COLO829 (cell line): ENCODE measurements around the gene GGT7.
A peak's percentile ranks its signal among the peaks of the same experiment; 100 is the strongest.
"Not testable (repeated sequence)": the region's sequence is repeated elsewhere in the genome, so short reads cannot be mapped to it uniquely, and the experiment has no call there.

Source experiments
- DNase-seq: peaks from one replicate; pipeline ENCODE4 v3.0.0; 2012; ENCODE audit warnings: low spot score

GGT7 gene

GRCh38 chr20:34848597-34848996 lies 24.1 kb downstream of the GGT7 start:
- DNase-seq = no peak

DNA sequence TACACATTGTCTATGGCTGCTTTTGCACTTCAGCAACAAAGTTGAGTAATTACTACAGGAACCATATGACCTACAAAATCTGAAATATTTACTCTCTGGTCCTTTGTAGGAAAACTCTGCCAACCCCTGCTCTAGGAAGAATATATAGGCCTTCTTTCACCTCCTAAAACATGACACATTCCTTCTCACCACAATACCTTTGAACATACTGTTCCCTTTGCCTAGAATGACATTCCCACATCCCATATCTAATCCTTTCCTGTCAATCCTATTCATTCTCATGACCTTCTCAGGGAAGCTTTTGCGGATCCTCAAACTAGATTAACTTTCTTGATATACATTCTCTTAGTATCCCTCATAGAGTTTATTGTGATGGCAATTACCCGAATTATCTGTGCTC lies 29.2 kb downstream of the GGT7 start:
- peak; percentile 60 for DNase-seq

- no peak for DNase-seq
These were observed 30.5 kb downstream of the GGT7 start for GRCh38 chr20:34842143-34842542.

- peak; percentile 79 for DNase-seq
These were observed 38.2 kb downstream of the GGT7 start for GRCh38 chr20:34834459-34834893.

DNA sequence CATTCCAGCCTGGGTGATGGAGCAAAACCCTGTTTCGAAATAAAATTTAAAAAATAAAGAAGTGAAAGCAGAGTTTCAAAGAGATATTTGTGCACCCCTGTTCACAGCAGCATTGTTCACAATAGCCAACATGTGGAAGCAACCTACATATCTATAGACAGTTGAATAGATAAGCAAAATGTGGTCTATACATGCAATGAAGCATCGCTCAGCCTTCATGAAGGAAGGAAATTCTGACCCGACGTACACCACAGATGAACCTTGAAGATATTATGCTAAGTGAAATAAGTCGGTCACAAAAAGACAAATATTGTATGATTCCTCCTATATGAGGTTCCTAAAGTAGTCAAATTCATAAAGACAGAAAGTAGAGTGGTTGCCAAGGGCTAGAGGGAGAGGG lies 40.7 kb downstream of the GGT7 start:
- no peak for DNase-seq

DNA sequence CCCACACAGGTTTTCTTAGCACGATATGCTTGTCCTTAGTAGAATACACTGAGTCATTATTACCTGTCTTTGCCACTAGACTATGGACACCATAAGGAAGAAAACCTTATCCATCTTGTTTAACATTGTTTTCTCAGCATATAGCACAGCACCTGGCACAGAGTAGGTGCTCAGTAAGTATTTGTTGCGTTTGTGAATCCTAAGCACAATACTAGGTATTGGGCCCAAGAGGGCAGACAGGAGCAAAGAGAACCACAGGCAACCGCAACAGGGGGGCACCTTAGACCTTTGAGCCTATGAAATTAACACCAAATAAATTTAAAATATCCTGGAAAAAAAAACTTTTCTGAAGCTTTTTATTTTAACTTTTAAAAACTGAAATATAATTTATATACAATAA lies 43.5 kb downstream of the GGT7 start:
- no peak for DNase-seq

DNA sequence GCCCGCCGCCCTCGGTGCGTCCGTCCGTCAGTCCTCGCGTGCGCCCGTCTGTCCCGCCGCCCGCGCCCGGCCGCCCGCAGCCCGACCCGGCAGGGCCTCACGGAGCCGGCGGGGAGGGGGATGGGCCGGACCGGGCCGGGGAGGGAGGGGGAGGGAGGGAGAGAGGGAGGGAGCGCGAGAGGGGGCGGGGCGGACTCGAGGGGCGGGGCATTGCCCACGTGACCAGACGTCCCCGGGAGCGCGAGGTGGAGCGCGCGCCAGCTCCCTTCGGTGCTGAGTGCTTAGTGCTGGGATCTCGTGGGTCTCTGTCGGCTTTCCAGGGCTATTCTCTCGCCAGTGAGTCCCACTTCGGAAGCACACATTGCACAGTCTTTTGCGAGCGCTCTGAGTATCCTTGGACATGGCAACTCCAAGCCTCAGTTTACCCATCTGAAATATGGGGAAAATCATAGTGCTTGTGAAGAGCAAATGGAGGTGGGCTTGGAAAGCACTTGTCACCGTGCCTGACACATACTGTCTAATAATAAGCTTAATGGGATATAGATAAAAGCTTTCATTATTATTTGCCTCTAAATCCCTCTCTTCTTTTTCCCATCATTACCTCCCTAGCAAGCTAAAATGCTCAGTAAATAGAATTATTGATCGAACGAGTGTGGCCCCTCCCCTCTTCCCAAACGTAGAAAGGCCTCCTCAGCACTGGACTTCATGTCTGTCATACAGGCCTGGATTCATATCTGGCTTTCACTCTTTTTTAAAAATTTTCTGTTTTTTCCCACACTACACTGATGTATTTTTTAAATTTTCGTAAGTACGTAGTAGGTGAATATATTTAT lies 46.9 kb downstream of the GGT7 start, which contains the start of gene NCOA6:
NCOA6 (minus strand) TSS at position 122 of the 833 bp plus-strand sequence. CDS start 43,296 bp downstream, outside the sequence.
- DNase-seq = peak; percentile 82

- DNase-seq = no peak
These were observed 47.7 kb downstream of the GGT7 start for GRCh38 chr20:34824806-34825529.

DNA sequence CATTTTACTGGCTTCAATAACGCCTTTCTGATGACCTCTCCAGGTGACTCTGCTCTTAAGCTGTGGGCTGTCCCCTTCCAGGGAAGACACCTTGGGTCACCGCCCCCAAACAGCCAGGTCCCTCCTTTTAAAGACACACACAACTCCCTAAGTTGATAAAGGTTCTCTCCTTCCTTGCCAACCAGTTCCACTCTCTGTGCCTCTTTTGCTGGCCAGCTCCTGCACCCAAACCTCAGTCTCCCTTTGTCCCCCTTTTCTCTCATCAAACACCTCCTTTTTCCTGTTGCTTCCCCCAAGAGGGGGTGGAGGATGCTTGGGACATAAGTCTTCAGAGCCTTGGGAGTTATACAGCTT lies 48.2 kb downstream of the GGT7 start:
- DNase-seq = peak; percentile 85

DNA sequence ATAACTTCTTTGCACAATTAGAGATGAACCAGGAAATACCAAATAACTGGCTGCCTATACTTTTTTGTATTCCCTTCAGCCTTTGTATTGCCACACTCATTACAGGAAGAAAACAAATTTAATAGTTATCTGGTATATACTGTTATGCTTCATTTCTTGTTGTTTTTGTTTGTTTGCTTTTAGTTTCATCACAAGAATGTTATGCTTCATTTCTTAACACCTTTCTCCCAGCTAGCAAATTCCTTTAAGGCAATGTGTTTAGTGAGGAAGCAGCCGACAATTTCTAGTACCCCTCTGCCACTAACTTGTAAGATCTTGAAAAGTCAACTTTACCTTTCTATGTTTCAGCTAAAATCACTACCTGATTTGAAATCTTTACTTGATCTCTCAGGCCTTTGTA lies 48.6 kb downstream of the GGT7 start:
- no peak for DNase-seq

DNA sequence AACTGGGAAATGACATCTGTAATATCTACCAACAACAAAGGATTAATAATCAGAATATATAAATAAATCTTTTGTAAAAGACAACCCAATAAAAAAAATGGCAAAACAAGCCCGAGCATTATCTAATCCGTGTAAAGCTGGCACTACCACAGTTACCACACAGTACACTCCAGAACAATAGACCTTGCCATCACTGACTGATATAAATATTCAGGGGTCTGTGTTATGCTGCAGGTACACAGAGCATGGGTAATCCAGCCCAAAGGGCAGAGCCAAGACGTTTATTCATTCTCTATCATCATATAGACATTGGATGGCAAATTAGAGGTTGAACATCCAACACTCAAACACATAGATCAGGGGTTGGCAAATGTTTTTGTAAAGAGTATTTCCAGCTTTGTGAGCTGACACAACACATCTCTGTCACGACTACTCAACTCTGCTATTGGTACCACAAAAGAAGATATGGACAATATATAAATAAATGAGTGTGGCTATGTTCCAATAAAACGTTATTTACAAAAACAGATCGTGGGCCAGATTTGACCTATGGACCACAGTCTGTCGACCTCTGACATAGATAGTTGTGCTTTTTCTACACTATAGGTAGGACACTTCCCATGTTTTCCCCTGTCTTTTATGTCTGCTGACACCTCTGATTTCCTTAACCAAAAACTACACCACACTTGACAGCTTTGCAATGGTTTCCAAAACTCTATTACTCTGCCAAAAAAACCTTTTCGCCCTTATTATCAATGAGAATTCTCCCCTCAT lies 51.7 kb downstream of the GGT7 start:
- no peak for DNase-seq

- DNase-seq = no peak
These were observed 54.9 kb downstream of the GGT7 start for GRCh38 chr20:34817801-34818200.

GRCh38 chr20:34817072-34817471 lies 55.6 kb downstream of the GGT7 start:
- no peak for DNase-seq

- DNase-seq = no peak
These were observed 57.0 kb downstream of the GGT7 start for GRCh38 chr20:34815636-34816035.

GRCh38 chr20:34808583-34808982 lies 64.1 kb downstream of the GGT7 start:
- DNase-seq = no peak

DNA sequence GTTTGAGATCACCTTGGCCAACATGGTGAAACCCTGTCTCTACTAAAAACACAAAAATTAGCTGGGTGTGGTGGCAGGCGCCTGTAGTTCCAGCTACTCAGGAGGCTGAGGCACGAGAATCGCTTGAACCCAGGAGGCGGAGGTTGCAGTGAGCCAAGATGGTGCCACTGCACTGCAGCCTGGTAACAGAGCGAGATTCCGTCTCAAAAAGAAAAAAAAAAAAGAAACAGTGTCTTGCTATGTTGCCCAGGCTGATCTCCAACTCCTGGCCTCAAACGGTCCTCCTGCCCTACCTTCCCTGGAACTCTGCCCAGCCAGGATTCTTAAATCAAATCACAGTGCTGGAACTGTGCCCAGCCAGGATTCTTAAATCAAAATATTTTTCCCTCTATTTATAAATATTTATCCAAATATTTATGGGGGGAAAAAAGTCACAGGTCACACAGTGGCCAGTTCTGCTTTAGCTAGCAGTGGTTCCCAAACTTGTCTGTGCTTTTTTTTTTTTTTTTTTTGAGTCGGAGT lies 64.7 kb downstream of the GGT7 start:
- DNase-seq = not testable (repeated sequence)

DNA sequence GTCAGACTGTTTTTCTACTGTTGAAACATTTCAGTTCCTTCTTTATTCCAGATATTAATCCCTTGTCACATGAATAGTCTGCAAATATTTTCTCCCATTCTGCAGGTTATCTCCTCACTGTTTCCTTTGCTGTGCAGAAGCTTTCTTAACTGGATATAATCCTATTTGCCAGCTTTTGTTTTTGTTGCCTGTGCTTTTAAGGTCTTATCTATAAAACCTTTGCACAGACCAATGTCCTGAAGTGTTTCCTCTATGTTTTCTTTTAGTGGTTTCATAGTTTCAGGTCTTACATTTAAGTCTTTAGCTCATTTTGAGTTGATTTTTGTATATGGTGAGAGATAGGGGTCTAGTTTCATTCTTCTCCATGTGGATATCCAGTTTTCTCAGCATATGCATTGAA lies 66.4 kb downstream of the GGT7 start:
- no peak for DNase-seq

GRCh38 chr20:34798871-34799270 lies 73.8 kb downstream of the GGT7 start:
- DNase-seq = no peak

DNA sequence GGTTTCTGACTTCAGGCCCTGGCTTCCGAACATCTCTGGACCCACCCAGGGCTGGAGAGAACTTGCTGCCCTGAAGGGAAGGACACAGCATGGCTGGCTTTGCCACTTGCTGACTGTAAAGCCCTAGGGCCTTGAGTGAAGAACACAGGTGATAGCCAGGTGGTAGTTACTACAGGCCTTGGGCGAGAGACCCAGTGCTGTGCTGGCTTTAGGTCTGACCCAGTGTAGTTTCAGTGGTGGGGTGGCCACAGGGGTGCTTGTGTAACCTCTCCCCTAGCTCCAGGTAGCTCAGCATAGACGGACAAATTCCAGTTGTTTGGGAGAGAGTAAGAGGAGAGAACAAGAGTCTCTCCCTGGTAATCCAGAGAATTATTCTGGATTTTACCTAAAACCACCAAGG lies 74.3 kb downstream of the GGT7 start:
- no peak for DNase-seq

- DNase-seq = no peak
These were observed 75.4 kb downstream of the GGT7 start for GRCh38 chr20:34797012-34797995.
